Measurements from ENCODE around the gene TMEM184B. TPM values are rescaled to one million over a fixed set of nuclear protein-coding genes. Genes with fewer than 3 reads are reported as not detected.
"Not testable (repeated sequence)": the region's sequence is repeated elsewhere in the genome, so short reads cannot be mapped to it uniquely, and the experiment has no call there.

The TMEM184B gene
- total RNA-seq, 1 experiment from 2014 or later, result 7.9 TPM

GRCh38 chr22:38190581-38190980, 82.2 kb downstream of the TMEM184B start:
- DNase-seq (ENCODE audit: extremely low read depth, low read depth), result no peak

- no peak for DNase-seq (ENCODE audit: extremely low read depth, low read depth)
Measured at GRCh38 chr22:38189104-38189503, 83.7 kb downstream of the TMEM184B start.

GRCh38 chr22:38187413-38188212, 85.2 kb downstream of the TMEM184B start:
- DNase-seq (ENCODE audit: extremely low read depth, low read depth), result no peak

- DNase-seq (ENCODE audit: extremely low read depth, low read depth), result no peak
Measured at GRCh38 chr22:38186429-38186828, 86.4 kb downstream of the TMEM184B start.

GRCh38 chr22:38184788-38185187, 88.0 kb downstream of the TMEM184B start:
- DNase-seq (ENCODE audit: extremely low read depth, low read depth), result no peak

GRCh38 chr22:38181453-38182200, 91.2 kb downstream of the TMEM184B start, which contains the start of gene PLA2G6:
TSS of gene PLA2G6 (minus strand) at chr22:38181830. CDS start at chr22:38169426, 12,404 bp downstream.
- DNase-seq (ENCODE audit: extremely low read depth, low read depth), result peak; percentile 88

GRCh38 chr22:38180841-38181452, 91.9 kb downstream of the TMEM184B start:
- no peak for DNase-seq (ENCODE audit: extremely low read depth, low read depth)

- DNase-seq (ENCODE audit: extremely low read depth, low read depth), result not testable (repeated sequence)
Measured at GRCh38 chr22:38178605-38178937, 94.2 kb downstream of the TMEM184B start.

- no peak for DNase-seq (ENCODE audit: extremely low read depth, low read depth)
Measured at GRCh38 chr22:38177926-38178604, 94.7 kb downstream of the TMEM184B start.

- DNase-seq (ENCODE audit: extremely low read depth, low read depth), result not testable (repeated sequence)
Measured at GRCh38 chr22:38177571-38177925, 95.3 kb downstream of the TMEM184B start.

- no peak for DNase-seq (ENCODE audit: extremely low read depth, low read depth)
Measured at GRCh38 chr22:38177044-38177443, 95.8 kb downstream of the TMEM184B start.

- no peak for DNase-seq (ENCODE audit: extremely low read depth, low read depth)
Measured at GRCh38 chr22:38176170-38176741, 96.6 kb downstream of the TMEM184B start.

GRCh38 chr22:38175206-38176118, 97.3 kb downstream of the TMEM184B start:
- no peak for DNase-seq (ENCODE audit: extremely low read depth, low read depth)

- no peak for DNase-seq (ENCODE audit: extremely low read depth, low read depth)
Measured at GRCh38 chr22:38174626-38175025, 98.2 kb downstream of the TMEM184B start.

- DNase-seq (ENCODE audit: extremely low read depth, low read depth), result no peak
Measured at GRCh38 chr22:38173641-38173906, 99.2 kb downstream of the TMEM184B start.

- no peak for DNase-seq (ENCODE audit: extremely low read depth, low read depth)
Measured at GRCh38 chr22:38172832-38173640, 99.8 kb downstream of the TMEM184B start.

- DNase-seq (ENCODE audit: extremely low read depth, low read depth), result no peak
Measured at GRCh38 chr22:38171927-38172831, 100.6 kb downstream of the TMEM184B start.

- no peak for DNase-seq (ENCODE audit: extremely low read depth, low read depth)
Measured at GRCh38 chr22:38170469-38170868, 102.3 kb downstream of the TMEM184B start.

Measured in NCI-H460 (cell line).